RWPE1 (cell line): Measurements from ENCODE around the gene ME3.
"Not testable (repeated sequence)": the region's sequence is repeated elsewhere in the genome, so short reads cannot be mapped to it uniquely, and the experiment has no call there.

Experiments used
- CTCF ChIA-PET: fragments of 350-600 bp; sonication (Branson Sonifier 250); formaldehyde crosslinking; extraction: SDS; loops from one replicate; lab custom pipeline; 2021; lab: Yijun Ruan, JAX
- POLR2A ChIA-PET: fragments of 400-600 bp; formaldehyde crosslinking; extraction: SDS; loops from one replicate; lab custom pipeline; 2020; ENCODE audit warnings: antibody characterized with exemption; ENCODE audit not compliant: low non-redundant PET; lab: Yijun Ruan, JAX
- DNase-seq: peaks from one replicate; pipeline ENCODE4 v3.0.0; 2012; ENCODE audit warnings: low spot score
- H3K27ac ChIP-seq: fragments of 450-650 bp; 2 replicates; pipeline ENCODE4 v1.5.1; 2017
- CTCF ChIP-seq: fragments of 450-650 bp; conservative IDR thresholded peaks from 2 replicates; pipeline ENCODE4 v1.5.1; 2017; ENCODE audit warnings: low read depth, mild to moderate bottlenecking

Gene ME3

GRCh38 chr11:86442827-86443226 lies 229.6 kb downstream of the ME3 start:
- DNase-seq: no peak
- ChIA-PET CTCF (interaction anchor here (0.6 kb wide), 1 partner anchor 453 kb away, joined by 5 read pairs; no protein-coding TSS in a partner anchor), POLR2A (no interaction called here)
- no peak overlapping the region for H3K27ac ChIP-seq
- TF ChIP-seq CTCF: no peak

DNA sequence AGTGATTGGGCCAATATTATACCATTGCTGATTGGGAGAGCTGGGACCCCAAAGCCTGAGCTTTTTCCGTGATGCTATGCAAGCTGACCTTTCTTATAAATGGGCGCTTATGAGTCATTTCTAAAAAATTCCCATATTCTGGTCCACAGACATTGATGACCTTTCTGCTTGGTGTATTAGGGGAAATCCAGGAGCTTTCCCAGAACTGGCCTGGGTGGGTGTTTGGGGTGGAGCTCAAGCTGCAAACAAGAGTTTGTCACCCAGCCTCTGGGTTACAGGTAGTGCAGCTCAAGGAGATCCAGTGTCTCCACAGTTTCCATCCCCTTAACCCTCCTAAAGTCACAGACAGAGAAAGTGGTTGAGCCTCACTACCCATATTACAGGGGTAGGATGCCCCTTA lies 230.0 kb downstream of the ME3 start:
- no peak for TF ChIP-seq CTCF
- ChIA-PET CTCF (interaction anchor here (0.6 kb wide), 1 partner anchor 453 kb away, joined by 5 read pairs; no protein-coding TSS in a partner anchor), POLR2A (no interaction called here)
- DNase-seq: no peak
- no peak overlapping the region for H3K27ac ChIP-seq

- TF ChIP-seq CTCF: no peak
- H3K27ac ChIP-seq: no peak overlapping the region
- DNase-seq: no peak
- CTCF ChIA-PET: no interaction called here
- POLR2A ChIA-PET: no interaction called here
Observed at GRCh38 chr11:86440843-86441242, 231.6 kb downstream of the ME3 start.

DNA sequence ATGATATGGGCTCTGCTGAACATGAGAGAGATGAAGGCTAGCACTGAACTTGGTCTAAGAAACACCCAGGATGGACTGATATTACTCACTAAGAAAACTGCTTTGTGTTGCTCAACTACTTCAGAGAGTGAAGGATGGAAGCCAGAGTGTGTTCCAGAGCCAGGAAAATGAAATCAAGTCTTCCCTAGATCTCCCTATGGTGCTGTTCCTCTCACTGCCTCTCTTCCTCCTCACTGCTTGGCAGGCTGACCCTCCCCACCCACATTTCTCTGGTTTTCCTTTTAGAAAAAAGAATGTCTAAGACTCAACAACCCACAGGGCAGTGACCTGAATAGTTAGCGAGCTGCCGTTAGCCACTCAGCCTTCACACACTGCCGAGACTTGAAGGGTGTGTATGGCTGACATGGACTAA lies 232.1 kb downstream of the ME3 start:
- POLR2A ChIA-PET: no interaction called here
- TF ChIP-seq CTCF: no peak
- no peak for DNase-seq
- H3K27ac ChIP-seq: no peak overlapping the region
- CTCF ChIA-PET: no interaction called here

DNA sequence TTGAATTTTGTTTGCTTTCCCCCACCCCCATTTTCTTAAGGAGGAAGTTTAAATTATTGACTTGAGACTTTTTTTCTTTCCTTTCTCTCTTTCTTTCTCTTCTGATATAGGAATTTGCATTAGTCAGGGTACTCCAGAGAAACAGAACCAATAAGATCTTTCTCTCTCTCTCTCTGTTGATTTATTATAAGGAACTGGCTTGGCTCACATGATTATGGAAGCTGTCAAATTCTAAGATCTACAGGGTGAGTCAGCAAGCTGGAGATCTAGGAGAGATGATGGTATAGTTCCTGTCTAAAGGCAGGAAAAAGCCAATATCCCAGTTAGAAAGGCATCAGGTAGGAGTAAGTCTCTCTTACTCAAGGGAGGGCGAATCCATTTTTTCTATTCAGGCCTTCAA lies 233.7 kb downstream of the ME3 start:
- no peak overlapping the region for H3K27ac ChIP-seq
- ChIA-PET CTCF (no interaction called here), POLR2A (no interaction called here)
- DNase-seq: no peak
- no peak for TF ChIP-seq CTCF

DNA sequence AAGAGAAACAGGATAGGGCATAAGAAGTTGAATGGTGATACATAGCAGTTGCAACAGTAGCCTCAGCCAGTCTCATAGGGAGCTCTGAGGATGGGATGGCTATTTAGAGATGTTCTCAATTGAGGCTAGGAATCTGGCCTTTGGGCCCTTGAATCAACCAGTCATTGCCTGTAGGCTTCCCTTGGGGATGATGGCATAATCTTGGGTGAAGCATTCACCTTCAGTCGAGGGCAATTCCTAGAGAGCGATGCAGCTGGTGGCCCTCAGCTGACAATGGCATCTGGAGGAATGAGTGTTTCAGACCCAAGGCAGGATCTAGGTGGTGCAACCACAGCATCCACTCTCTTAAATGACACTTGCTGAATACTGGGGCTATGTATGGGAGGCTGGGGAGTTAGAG lies 236.7 kb downstream of the ME3 start:
- DNase-seq: no peak
- CTCF ChIA-PET: no interaction called here
- no peak for TF ChIP-seq CTCF
- H3K27ac ChIP-seq: no peak overlapping the region
- POLR2A ChIA-PET: no interaction called here

GRCh38 chr11:86433361-86434095 lies 238.9 kb downstream of the ME3 start:
- CTCF ChIA-PET, H3K27ac ChIP-seq, POLR2A ChIA-PET, DNase-seq: not testable (repeated sequence)
